Colonic mucosa (tissue), 4 donors: ENCODE data around the gene KIF6. TPM values are rescaled to one million over a fixed set of nuclear protein-coding genes. Genes with fewer than 3 reads are reported as not detected.

Experiments used
- DNase-seq: peaks from one replicate; pipeline ENCODE4 v3.0.0-alpha.2; 2020
- H3K27ac ChIP-seq: fragments of 200-600 bp; one replicate; pipeline ENCODE4 v1.8.0; 2021
- H3K27me3 ChIP-seq: fragments of 200-600 bp; one replicate; pipeline ENCODE4 v1.8.0; 2021
- H3K36me3 ChIP-seq: fragments of 200-600 bp; one replicate; pipeline ENCODE4 v1.8.0; 2021
- H3K4me1 ChIP-seq: fragments of 200-600 bp; one replicate; pipeline ENCODE4 v1.8.0; 2021; ENCODE audit warnings: mild to moderate bottlenecking
- H3K4me3 ChIP-seq: fragments of 200-600 bp; one replicate; pipeline ENCODE4 v1.8.0; 2021
- H3K9ac ChIP-seq, 2 donors: one replicate each; pipeline ENCODE4 v1.7.0; 2013; ENCODE audit warnings: control low read depth in 2 of 2, low read depth in 2 of 2, low read length in 2 of 2
- H3K9me3 ChIP-seq: fragments of 200-600 bp; one replicate; pipeline ENCODE4 v1.8.0; 2021
- CTCF ChIP-seq: fragments of 200-600 bp; IDR thresholded peaks from one replicate; pipeline ENCODE4 v1.8.0; 2022; ENCODE audit warnings: antibody characterized with exemption, mild to moderate bottlenecking
- intact Hi-C: fragments of 100-400 bp; cut with DNase I; formaldehyde crosslinking; loops from one replicate; pipeline ENCODE4 v1.14.1; 2022
- total RNA-seq, 2 donors: library from RNA; stranded (reverse); fragmentation: NEBNext Ultra II Directional in 1 of 2; extraction: Animal tissue kit (Norgen Biotek cat#: 25700) in 1 of 2; gene quantifications; one replicate each; pipeline ENCODE4 v1.2.1, GENCODE V29; 2021
- donor health status: healthy.
- donor health status: DM: no; HTN: no; CAD: no.
- donor health status: DM: no; HTN: no; CAD: no.

Gene KIF6
- total RNA-seq, 2 donors from 2014 or later: 0.08 to 0.17 TPM

GRCh38 chr6:39303425-39304153 is 421.6 kb downstream of the KIF6 start:
- Histone ChIP-seq H3K4me1 (no peaks in the 10 kb centered on the region), H3K27me3 (no peaks in the 10 kb centered on the region), H3K9ac (peak overlapping the region in 1 of 2 donors; percentile 30), H3K36me3 (no peaks in the 10 kb centered on the region), H3K9me3 (no peaks in the 10 kb centered on the region), H3K4me3 (no peak overlapping the region), H3K27ac (no peak overlapping the region)
- intact Hi-C loops: loop anchor here (2.0 kb wide), 1 partner anchor 137 kb away; no protein-coding TSS in a partner anchor
- no peak for TF ChIP-seq CTCF
- DNase-seq: no peak

- no peaks in the 10 kb centered on the region for H3K4me1 ChIP-seq
- H3K9me3 ChIP-seq: no peaks in the 10 kb centered on the region
- H3K36me3 ChIP-seq: no peaks in the 10 kb centered on the region
- intact Hi-C loops: no loop called here
- peak; percentile 88 for TF ChIP-seq CTCF
- peak overlapping the region in 1 of 2 donors; percentile 30 for H3K9ac ChIP-seq
- H3K4me3 ChIP-seq: no peak overlapping the region
- no peak overlapping the region for H3K27ac ChIP-seq
- H3K27me3 ChIP-seq: no peaks in the 10 kb centered on the region
- DNase-seq: peak; percentile 93
Measured at GRCh38 chr6:39302669-39303424, 422.4 kb downstream of the KIF6 start.

GRCh38 chr6:39302011-39302410 is 423.2 kb downstream of the KIF6 start:
- Histone ChIP-seq H3K27me3 (no peaks in the 10 kb centered on the region), H3K36me3 (no peaks in the 10 kb centered on the region), H3K9me3 (no peaks in the 10 kb centered on the region), H3K27ac (no peak overlapping the region), H3K4me1 (no peaks in the 10 kb centered on the region), H3K9ac (no peak overlapping the region), H3K4me3 (no peak overlapping the region)
- intact Hi-C loops: no loop called here
- no peak for TF ChIP-seq CTCF
- no peak for DNase-seq

GRCh38 chr6:39301606-39302005 is 423.6 kb downstream of the KIF6 start:
- no peak for DNase-seq
- Histone ChIP-seq H3K4me1 (no peaks in the 10 kb centered on the region), H3K36me3 (no peaks in the 10 kb centered on the region), H3K4me3 (no peak overlapping the region), H3K9ac (no peak overlapping the region), H3K9me3 (no peaks in the 10 kb centered on the region), H3K27me3 (no peaks in the 10 kb centered on the region), H3K27ac (no peak overlapping the region)
- intact Hi-C loops: no loop called here
- no peak for TF ChIP-seq CTCF

- no peak overlapping the region for H3K4me3 ChIP-seq
- H3K27ac ChIP-seq: no peak overlapping the region
- no peaks in the 10 kb centered on the region for H3K4me1 ChIP-seq
- no peak for TF ChIP-seq CTCF
- intact Hi-C loops: no loop called here
- H3K9me3 ChIP-seq: no peaks in the 10 kb centered on the region
- H3K9ac ChIP-seq: no peak overlapping the region
- H3K27me3 ChIP-seq: no peaks in the 10 kb centered on the region
- H3K36me3 ChIP-seq: no peaks in the 10 kb centered on the region
- no peak for DNase-seq
Measured at GRCh38 chr6:39300739-39301138, 424.5 kb downstream of the KIF6 start.
